Left ventricle myocardium inferior (tissue), 1 donor: ENCODE results near the gene ATP5PO. TPM values are rescaled to one million over a fixed set of nuclear protein-coding genes. Genes with fewer than 3 reads are reported as not detected.
"Not testable (repeated sequence)": the region's sequence is repeated elsewhere in the genome, so short reads cannot be mapped to it uniquely, and the experiment has no call there.

ENCODE experiments used
- DNase-seq: peaks from one replicate; pipeline ENCODE4 v3.0.0-alpha.2; 2020
- H3K27ac ChIP-seq: fragments of 200-600 bp; replicated peaks from 2 replicates; pipeline ENCODE4 v1.8.0; 2021
- H3K27me3 ChIP-seq: fragments of 200-600 bp; 2 replicates; pipeline ENCODE4 v1.8.0; 2021; ENCODE audit warnings: low read depth
- H3K36me3 ChIP-seq: fragments of 200-600 bp; 2 replicates; pipeline ENCODE4 v1.8.0; 2021
- H3K4me1 ChIP-seq: fragments of 200-600 bp; 2 replicates; pipeline ENCODE4 v1.8.0; 2021
- H3K4me3 ChIP-seq: fragments of 200-600 bp; 2 replicates; pipeline ENCODE4 v1.8.0; 2021; ENCODE audit warnings: mild to moderate bottlenecking, moderate library complexity
- H3K9me3 ChIP-seq: fragments of 200-600 bp; replicated peaks from 2 replicates; pipeline ENCODE4 v1.8.0; 2021
- intact Hi-C: fragments of 100-400 bp; cut with micrococcal nuclease; formaldehyde crosslinking; loops from one replicate; pipeline ENCODE4 v1.11.0; 2022
- total RNA-seq: library from RNA; stranded (reverse); fragmentation: NEBNext Ultra II Directional; extraction: Animal tissue kit (Norgen Biotek cat#: 25700); gene quantifications from one replicate; pipeline ENCODE4 v1.2.1, GENCODE V29; 2021
- TF ChIP-seq, protein P1 (sequence below): fragments of 200-600 bp; IDR thresholded peaks from 2 replicates; pipeline ENCODE4 v1.8.0; 2021; ENCODE audit warnings: antibody characterized with exemption, mild to moderate bottlenecking, borderline replicate concordance
- donor health status: DM: no; HTN: yes; CAD: no; lungs with severe emphysema.

Gene ATP5PO
- total RNA-seq, 1 donor from 2014 or later = 780 TPM

DNA sequence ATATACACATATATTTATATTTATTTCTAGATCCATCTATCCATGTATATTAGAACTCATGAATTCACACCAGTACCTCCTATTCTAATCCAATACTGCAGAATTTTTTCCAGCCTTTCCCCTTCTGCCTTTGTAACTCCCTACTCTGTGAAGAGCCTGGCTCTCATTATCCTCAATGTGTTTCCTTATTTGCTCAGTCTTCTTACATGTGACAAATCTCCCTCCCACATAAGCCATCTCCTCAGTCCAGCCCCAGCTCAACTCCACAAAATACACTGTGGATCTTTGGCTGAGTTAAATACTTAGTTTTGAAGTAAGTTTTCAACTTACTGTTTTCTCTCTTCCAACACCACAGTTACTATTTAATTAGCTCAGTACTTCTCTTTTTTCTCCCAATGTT is 45.7 kb downstream of the ATP5PO start:
- H3K27ac ChIP-seq = no peak overlapping the region
- no peaks in the 10 kb centered on the region for H3K9me3 ChIP-seq
- DNase-seq = no peak
- intact Hi-C loops = no loop called here
- no peaks in the 10 kb centered on the region for H3K4me1 ChIP-seq
- TF ChIP-seq, protein P1, sequence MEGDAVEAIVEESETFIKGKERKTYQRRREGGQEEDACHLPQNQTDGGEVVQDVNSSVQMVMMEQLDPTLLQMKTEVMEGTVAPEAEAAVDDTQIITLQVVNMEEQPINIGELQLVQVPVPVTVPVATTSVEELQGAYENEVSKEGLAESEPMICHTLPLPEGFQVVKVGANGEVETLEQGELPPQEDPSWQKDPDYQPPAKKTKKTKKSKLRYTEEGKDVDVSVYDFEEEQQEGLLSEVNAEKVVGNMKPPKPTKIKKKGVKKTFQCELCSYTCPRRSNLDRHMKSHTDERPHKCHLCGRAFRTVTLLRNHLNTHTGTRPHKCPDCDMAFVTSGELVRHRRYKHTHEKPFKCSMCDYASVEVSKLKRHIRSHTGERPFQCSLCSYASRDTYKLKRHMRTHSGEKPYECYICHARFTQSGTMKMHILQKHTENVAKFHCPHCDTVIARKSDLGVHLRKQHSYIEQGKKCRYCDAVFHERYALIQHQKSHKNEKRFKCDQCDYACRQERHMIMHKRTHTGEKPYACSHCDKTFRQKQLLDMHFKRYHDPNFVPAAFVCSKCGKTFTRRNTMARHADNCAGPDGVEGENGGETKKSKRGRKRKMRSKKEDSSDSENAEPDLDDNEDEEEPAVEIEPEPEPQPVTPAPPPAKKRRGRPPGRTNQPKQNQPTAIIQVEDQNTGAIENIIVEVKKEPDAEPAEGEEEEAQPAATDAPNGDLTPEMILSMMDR = no peak
- H3K4me3 ChIP-seq = no peak overlapping the region
- no peaks in the 10 kb centered on the region for H3K27me3 ChIP-seq
- H3K36me3 ChIP-seq = no peaks in the 10 kb centered on the region

DNA sequence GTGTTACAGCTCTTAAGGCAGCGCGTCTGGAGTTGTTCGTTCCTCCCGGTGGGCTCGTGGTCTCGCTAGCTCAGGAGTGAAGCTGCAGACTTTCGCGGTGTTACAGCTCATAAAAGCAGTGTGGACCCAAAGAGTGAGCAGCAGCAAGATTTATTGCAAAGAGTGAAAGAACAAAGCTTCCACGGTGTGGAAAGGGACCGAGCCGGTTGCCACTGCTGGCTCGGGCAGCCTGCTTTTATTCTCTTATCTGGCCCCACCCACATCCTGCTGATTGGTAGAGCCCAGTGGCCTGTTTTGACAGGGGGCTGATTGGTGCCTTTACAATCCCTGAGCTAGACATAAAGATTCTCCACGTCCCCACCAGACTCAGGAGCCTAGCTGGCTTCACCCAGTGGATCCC is 47.7 kb downstream of the ATP5PO start:
- H3K27ac ChIP-seq, H3K9me3 ChIP-seq, intact Hi-C loops, H3K4me3 ChIP-seq, DNase-seq, H3K27me3 ChIP-seq, H3K36me3 ChIP-seq, H3K4me1 ChIP-seq: not testable (repeated sequence)

DNA sequence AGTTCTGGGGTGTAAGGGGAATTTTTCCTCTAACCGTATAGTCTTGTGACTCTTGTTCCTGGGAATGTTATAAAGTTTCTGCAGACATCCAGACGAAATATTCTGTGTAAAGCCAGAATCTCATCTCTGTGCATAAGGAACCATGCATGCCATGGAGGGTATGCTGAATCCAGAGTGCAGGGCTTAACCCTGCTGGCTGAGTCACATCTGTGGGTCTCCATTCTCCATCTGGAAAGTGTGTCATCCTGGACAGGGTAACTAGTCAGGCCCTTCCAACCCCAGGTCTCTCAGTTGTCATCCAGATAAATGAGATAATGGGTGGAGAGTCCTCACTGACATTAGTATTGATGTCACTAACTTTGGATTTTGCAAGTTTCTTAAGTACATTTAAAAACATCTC is 48.8 kb downstream of the ATP5PO start:
- H3K36me3 ChIP-seq = no peaks in the 10 kb centered on the region
- H3K27me3 ChIP-seq = no peaks in the 10 kb centered on the region
- no peaks in the 10 kb centered on the region for H3K9me3 ChIP-seq
- no peak for DNase-seq
- no peaks in the 10 kb centered on the region for H3K4me1 ChIP-seq
- intact Hi-C loops = no loop called here
- H3K27ac ChIP-seq = no peak overlapping the region
- H3K4me3 ChIP-seq = no peak overlapping the region
- TF ChIP-seq, protein P1 = no peak

DNA sequence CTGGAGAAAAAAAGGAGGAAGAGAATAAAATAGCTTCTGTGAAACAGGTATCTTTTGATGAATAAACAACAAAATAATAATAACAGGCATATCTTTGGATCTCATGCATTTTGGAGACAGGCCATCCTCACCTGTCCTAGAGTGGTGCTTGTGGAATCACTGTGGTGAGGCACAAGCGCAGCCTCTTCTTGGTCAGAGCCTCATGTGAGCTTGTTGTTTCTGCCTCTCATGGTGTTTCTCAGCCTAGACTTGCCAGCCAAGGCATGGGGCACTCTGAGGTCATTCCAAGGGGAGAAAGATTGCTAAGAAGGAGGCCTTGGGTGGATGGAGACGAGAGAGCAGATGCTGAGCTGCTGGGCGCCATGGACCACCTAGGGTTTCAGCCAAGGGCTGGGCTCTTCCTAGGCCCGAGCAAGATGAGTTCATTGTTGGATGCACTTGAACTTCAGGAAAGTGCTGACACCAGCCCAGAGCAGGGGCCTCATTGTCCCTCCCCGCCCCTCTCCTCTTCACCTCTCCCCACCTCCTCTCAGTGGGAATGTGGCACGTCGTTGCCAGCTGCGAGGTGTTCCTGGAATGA is 49.5 kb downstream of the ATP5PO start:
- H3K4me3 ChIP-seq = no peak overlapping the region
- DNase-seq = no peak
- H3K36me3 ChIP-seq = no peaks in the 10 kb centered on the region
- no peaks in the 10 kb centered on the region for H3K9me3 ChIP-seq
- H3K27ac ChIP-seq = no peak overlapping the region
- intact Hi-C loops = no loop called here
- H3K4me1 ChIP-seq = no peaks in the 10 kb centered on the region
- TF ChIP-seq, protein P1 = no peak
- H3K27me3 ChIP-seq = no peaks in the 10 kb centered on the region

DNA sequence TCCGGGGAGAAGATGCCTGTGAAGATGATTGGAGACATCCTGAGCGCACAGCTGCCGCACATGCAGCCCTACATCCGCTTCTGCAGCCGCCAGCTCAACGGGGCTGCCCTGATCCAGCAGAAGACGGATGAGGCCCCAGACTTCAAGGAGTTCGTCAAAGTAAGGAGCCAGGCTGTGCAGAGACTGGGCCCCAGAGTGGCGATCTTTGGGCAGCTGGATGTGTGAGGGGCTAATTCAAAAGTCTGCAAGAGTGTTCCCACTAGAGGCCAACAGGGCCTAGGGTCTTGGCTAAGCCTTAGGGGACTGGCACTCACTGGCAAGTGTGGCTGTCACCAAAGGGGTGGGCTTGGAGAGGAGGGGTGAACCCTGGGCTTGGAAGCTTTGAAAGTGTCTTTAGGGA is 50.4 kb downstream of the ATP5PO start:
- Histone ChIP-seq H3K4me1 (no peaks in the 10 kb centered on the region), H3K27ac (no peak overlapping the region), H3K36me3 (no peaks in the 10 kb centered on the region), H3K27me3 (no peaks in the 10 kb centered on the region), H3K9me3 (no peaks in the 10 kb centered on the region), H3K4me3 (no peak overlapping the region)
- intact Hi-C loops = no loop called here
- TF ChIP-seq, protein P1 = no peak
- DNase-seq = no peak

DNA sequence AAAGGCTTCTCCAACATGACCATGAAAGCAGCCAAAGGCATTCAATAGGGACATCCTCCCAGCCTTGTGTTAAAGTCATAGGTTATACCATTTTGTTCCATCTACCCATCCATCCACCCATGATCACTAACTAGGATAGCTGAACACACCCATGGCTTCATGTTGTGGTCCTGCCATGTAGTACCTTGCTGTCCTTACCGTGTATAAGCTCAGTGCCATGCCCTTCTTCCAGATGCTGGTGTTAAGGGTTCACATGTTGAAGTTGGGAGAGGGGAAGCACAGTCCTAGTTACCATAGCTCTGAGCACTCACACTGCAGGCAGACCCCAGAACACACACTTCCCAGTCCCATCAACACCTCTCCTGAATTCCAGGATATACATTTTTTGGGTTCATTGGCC is 51.5 kb downstream of the ATP5PO start:
- H3K4me3 ChIP-seq = no peak overlapping the region
- no peaks in the 10 kb centered on the region for H3K9me3 ChIP-seq
- no peaks in the 10 kb centered on the region for H3K36me3 ChIP-seq
- no peak for DNase-seq
- no peaks in the 10 kb centered on the region for H3K27me3 ChIP-seq
- no peaks in the 10 kb centered on the region for H3K4me1 ChIP-seq
- intact Hi-C loops = no loop called here
- H3K27ac ChIP-seq = no peak overlapping the region
- TF ChIP-seq, protein P1 = no peak

DNA sequence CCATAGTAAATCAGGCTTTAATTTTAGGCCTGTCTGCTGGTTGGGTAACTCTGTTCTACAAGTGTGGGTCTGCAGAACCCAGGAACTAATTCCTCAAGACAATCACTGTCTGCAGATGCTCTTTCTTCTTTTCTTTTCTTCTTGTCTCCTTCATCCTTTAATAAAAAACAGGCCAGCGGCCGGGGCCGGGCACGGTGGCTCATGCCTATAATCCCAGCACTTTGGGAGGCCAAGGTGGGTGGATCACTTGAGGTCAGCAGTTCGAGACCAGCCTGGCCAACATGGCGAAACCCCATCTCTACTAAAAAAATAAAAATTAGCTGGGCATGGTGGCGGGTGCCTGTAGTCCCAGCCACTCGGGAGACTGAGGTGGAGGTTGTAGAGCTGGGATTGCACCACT is 52.4 kb downstream of the ATP5PO start:
- DNase-seq, H3K4me3 ChIP-seq, H3K27ac ChIP-seq, H3K27me3 ChIP-seq, H3K4me1 ChIP-seq, H3K36me3 ChIP-seq, intact Hi-C loops, H3K9me3 ChIP-seq: not testable (repeated sequence)
